ENCODE data around the gene REC114. TPM values are rescaled to one million over a fixed set of nuclear protein-coding genes. Genes with fewer than 3 reads are reported as not detected.
A peak's percentile ranks its signal among the peaks of the same experiment; 100 is the strongest.
"Not testable (repeated sequence)": the region's sequence is repeated elsewhere in the genome, so short reads cannot be mapped to it uniquely, and the experiment has no call there.

REC114 gene
- total and polyA plus RNA-seq, 12 donors, result 0.28 to 0.62 (median 0.44) TPM; not detected in 8

- Histone ChIP-seq H3K4me1 (peaks cover 0 to 34% (median 11%) of the 10 kb centered on the region in 9 donors), H3K36me3 (no peaks in the 10 kb centered on the region), H3K27me3 (peaks cover 0 to 13% (median 0%) of the 10 kb centered on the region in 7 donors), H3K4me3 (no peak overlapping the region), H3K27ac (no peak overlapping the region), H3K9me3 (no peaks in the 10 kb centered on the region)
- ATAC-seq, result peak in 1 of 8 donors; percentile 25
- 37 to 52% methylated on average over 5 of the region's 5 CpGs for WGBS, 2 donors
- no peak for DNase-seq
- TF ChIP-seq, protein P1, sequence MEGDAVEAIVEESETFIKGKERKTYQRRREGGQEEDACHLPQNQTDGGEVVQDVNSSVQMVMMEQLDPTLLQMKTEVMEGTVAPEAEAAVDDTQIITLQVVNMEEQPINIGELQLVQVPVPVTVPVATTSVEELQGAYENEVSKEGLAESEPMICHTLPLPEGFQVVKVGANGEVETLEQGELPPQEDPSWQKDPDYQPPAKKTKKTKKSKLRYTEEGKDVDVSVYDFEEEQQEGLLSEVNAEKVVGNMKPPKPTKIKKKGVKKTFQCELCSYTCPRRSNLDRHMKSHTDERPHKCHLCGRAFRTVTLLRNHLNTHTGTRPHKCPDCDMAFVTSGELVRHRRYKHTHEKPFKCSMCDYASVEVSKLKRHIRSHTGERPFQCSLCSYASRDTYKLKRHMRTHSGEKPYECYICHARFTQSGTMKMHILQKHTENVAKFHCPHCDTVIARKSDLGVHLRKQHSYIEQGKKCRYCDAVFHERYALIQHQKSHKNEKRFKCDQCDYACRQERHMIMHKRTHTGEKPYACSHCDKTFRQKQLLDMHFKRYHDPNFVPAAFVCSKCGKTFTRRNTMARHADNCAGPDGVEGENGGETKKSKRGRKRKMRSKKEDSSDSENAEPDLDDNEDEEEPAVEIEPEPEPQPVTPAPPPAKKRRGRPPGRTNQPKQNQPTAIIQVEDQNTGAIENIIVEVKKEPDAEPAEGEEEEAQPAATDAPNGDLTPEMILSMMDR (IDR thresholded peaks at IDR 0.05), result no peak
- intact Hi-C loops (cut with DNase I), result no loop called here
Measured at GRCh38 chr15:73397461-73397860, 45.5 kb upstream of the REC114 start.

DNA sequence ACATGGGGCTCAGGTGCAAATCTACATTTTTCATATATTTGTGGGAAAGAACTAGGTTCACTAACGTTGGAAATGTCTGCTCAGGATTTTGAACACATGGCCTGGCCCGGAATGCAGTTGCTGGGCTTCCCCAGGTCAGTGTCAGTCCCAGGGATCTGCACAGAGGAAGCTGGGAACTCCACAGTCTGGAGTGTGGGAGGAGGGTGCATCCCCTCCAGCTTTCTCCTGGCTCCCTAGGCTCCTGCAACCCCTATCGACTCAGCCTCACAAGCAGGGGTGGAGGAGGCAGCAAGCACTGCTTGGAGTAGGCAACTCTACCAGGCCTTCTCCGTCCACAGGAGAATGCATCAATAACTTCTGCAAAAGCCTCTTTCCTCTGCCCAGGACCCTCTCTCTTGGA is 44.1 kb upstream of the REC114 start:
- Histone ChIP-seq H3K9me3 (no peaks in the 10 kb centered on the region), H3K4me1 (peaks cover 0 to 27% (median 8%) of the 10 kb centered on the region in 9 donors), H3K4me3 (no peak overlapping the region), H3K36me3 (no peaks in the 10 kb centered on the region), H3K27ac (no peak overlapping the region), H3K27me3 (peaks cover 0 to 8% (median 0%) of the 10 kb centered on the region in 7 donors)
- ATAC-seq, result no peak
- intact Hi-C loops (cut with DNase I), result no loop called here
- no peak for DNase-seq
- TF ChIP-seq, protein P1 (IDR thresholded peaks at IDR 0.05), result no peak
- 70 to 76% methylated on average over 4 of the region's 4 CpGs for WGBS, 2 donors

GRCh38 chr15:73400222-73400621 is 42.7 kb upstream of the REC114 start:
- H3K36me3 ChIP-seq, H3K4me3 ChIP-seq, ATAC-seq, H3K9me3 ChIP-seq, H3K27ac ChIP-seq, DNase-seq: not testable (repeated sequence)
- peaks cover 0 to 16% (median 0%) of the 10 kb centered on the region in 9 donors for H3K4me1 ChIP-seq
- WGBS, 2 donors, result 80 to 85% methylated on average over 6 of the region's 6 CpGs
- peaks cover 0 to 12% (median 0%) of the 10 kb centered on the region in 7 donors for H3K27me3 ChIP-seq
- intact Hi-C loops (cut with DNase I), result loop anchor here in 1 of 10 donors (10.0 kb wide), 1 partner anchor 105 kb away; no protein-coding TSS in a partner anchor

DNA sequence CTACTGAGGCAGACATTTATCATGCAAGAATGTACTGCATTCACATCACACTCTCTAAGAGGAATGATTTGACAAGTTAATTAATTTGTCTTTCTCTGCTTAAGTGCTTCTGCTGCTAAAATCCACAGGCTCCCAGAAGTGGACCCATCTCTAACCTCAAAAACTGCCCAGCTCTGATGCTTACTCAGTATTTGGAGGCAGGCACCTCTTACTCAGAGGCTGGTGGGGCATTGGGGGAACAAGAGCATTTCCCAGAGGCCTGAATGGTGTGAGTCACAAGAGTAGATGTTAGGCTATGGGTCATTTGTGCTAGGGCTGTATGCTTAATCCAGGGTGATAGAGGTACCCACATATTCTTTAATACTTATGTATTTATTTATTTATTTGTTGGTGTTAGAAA is 39.8 kb upstream of the REC114 start:
- Histone ChIP-seq H3K27me3 (peaks cover 0 to 29% (median 0%) of the 10 kb centered on the region in 7 donors), H3K36me3 (no peaks in the 10 kb centered on the region), H3K9me3 (no peaks in the 10 kb centered on the region), H3K4me1 (peaks cover 0 to 6% (median 0%) of the 10 kb centered on the region in 9 donors), H3K27ac (no peak overlapping the region), H3K4me3 (no peak overlapping the region)
- intact Hi-C loops (cut with DNase I), result loop anchor here in 2 of 10 donors (2.0 to 10.0 kb wide), 2 partner anchors 58 to 102 kb away; no protein-coding TSS in a partner anchor
- ATAC-seq (no peak), DNase-seq (no peak)
- TF ChIP-seq, protein P1 (IDR thresholded peaks at IDR 0.05), result no peak

DNA sequence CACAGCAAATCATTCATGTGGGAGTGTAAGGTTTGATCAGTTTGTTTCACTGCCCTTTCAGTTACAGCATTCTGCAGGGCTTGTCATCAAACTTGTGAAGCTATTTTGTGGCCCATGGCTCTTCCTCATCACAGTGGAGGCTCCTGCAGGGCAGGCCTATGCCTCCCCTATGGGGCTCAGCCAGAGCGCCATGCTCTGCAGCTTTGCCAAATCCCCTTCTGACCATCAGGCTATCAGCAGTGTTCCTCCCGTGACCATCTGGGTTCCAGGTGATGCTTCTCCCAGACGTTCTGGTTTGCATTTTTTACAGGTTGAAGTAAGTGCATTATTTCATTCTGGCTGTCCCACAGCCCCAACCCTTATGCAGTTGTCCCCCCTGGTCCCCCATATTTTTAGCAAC is 28.1 kb upstream of the REC114 start:
- TF ChIP-seq, protein P1 (IDR thresholded peaks at IDR 0.05), result no peak
- intact Hi-C loops (cut with DNase I), result no loop called here
- Histone ChIP-seq H3K36me3 (no peaks in the 10 kb centered on the region), H3K27me3 (peaks cover 0 to 4% (median 0%) of the 10 kb centered on the region in 7 donors), H3K27ac (no peak overlapping the region), H3K4me1 (no peaks in the 10 kb centered on the region), H3K4me3 (no peak overlapping the region), H3K9me3 (no peaks in the 10 kb centered on the region)
- ATAC-seq (no peak), DNase-seq (no peak)
- WGBS, 2 donors, result 69 to 73% methylated on average over 3 of the region's 3 CpGs
